ENCODE measurements around the gene DLX5.

Gene DLX5

DNA sequence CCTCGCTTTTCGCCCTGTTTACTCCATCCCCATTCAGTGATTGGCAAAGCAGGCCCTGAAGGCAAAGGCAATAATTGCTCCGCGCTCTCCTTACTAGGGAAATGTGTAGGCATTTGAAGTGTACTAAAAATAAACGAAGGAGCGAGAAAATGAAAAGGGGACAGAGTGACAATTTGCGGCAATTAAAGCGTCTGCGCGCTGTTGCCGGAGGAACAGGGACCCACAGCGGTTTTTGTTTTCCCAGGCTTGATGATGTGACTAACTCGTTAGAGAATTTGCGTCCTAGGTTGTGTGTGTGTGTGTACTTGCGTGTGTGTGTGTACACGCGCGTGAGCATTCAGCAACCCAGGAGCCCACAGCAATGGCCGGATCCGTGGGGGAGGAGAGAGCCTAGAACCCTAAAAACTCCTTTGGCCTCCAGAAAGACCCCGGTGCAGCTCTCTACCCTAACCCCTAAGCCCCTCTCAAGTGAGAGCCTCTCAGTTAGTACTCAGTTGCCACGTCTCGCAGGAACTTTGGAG is 27.1 kb downstream of the DLX5 start:
- no peak overlapping the region for H3K14ac ChIP-seq (ENCODE audit: low read length)
- peaks cover 0 to 5% of the 10 kb centered on the region in 2 donors for H3K4me1 ChIP-seq (ENCODE audit: control insufficient read depth in 2 of 2, insufficient read depth in 1 of 2, low read depth in 1 of 2, low read length in 2 of 2)
- H3K9ac ChIP-seq (ENCODE audit: low read depth, low read length, poor library complexity) = no peak overlapping the region
- no peak overlapping the region for H2AFZ ChIP-seq (ENCODE audit: low read length)
- H2BK12ac ChIP-seq (ENCODE audit: low read length) = no peak overlapping the region
- WGBS, 2 donors (ENCODE audit: extremely low coverage in 2 of 2, insufficient read length in 2 of 2, insufficient replicate concordance in 1 of 2) = no CpG with 5 or more reads among the region's 23 CpGs
- H3K23ac ChIP-seq (ENCODE audit: low read depth, low read length, poor library complexity) = no peak overlapping the region
- H3K4me3 ChIP-seq (ENCODE audit: low read length in 2 of 2) = no peak overlapping the region
- no peak overlapping the region for H3K27ac ChIP-seq (replicated peaks; ENCODE audit: low read length)
- DNase-seq (ENCODE audit: low spot score) = peak; percentile 27
- peaks cover 8 to 9% of the 10 kb centered on the region in 2 donors for H3K9me3 ChIP-seq (replicated peaks in 1 of 2; ENCODE audit: control insufficient read depth in 2 of 2, insufficient read depth in 1 of 2, low read depth in 1 of 2, low read length in 2 of 2)
- no peak overlapping the region for H4K8ac ChIP-seq (ENCODE audit: low read depth, low read length)
- H2AK5ac ChIP-seq (ENCODE audit: low read depth, low read length) = no peak overlapping the region
- peaks cover 42 to 98% (median 94%) of the 10 kb centered on the region in 3 experiments for H3K27me3 ChIP-seq (ENCODE audit: control insufficient read depth in 3 of 3, insufficient read depth in 3 of 3, low read depth in 1 of 3, low read length in 3 of 3)
- no peak overlapping the region for H3K18ac ChIP-seq (ENCODE audit: low read length)
- H2BK120ac ChIP-seq (ENCODE audit: low read depth, low read length) = no peak overlapping the region
- no peaks in the 10 kb centered on the region for H3K79me1 ChIP-seq (ENCODE audit: low read depth, low read length)
- H3K4ac ChIP-seq (ENCODE audit: low read length) = no peak overlapping the region
- no peak overlapping the region for H4K91ac ChIP-seq (ENCODE audit: low read depth, low read length, poor library complexity)
- no peak overlapping the region for H2BK15ac ChIP-seq (ENCODE audit: low read length)
- no peaks in the 10 kb centered on the region for H3K36me3 ChIP-seq (replicated peaks in 1 of 2; ENCODE audit: control insufficient read depth in 2 of 2, insufficient read depth in 2 of 2, low read length in 2 of 2)
- no peak overlapping the region for H2BK5ac ChIP-seq (ENCODE audit: low read length)
- no peak overlapping the region for H3K4me2 ChIP-seq (ENCODE audit: insufficient read depth, low read length, poor library complexity, severe bottlenecking)

- no peak overlapping the region for H3K4ac ChIP-seq (ENCODE audit: low read length)
- H3K14ac ChIP-seq (ENCODE audit: low read length) = no peak overlapping the region
- no peak overlapping the region for H2BK120ac ChIP-seq (ENCODE audit: low read depth, low read length)
- H3K4me1 ChIP-seq (ENCODE audit: control insufficient read depth in 2 of 2, insufficient read depth in 1 of 2, low read depth in 1 of 2, low read length in 2 of 2) = peaks cover 0 to 5% of the 10 kb centered on the region in 2 donors
- H2AK5ac ChIP-seq (ENCODE audit: low read depth, low read length) = no peak overlapping the region
- no peak overlapping the region for H4K91ac ChIP-seq (ENCODE audit: low read depth, low read length, poor library complexity)
- H3K79me1 ChIP-seq (ENCODE audit: low read depth, low read length) = no peaks in the 10 kb centered on the region
- no peak overlapping the region for H2AFZ ChIP-seq (ENCODE audit: low read length)
- no peak overlapping the region for H3K9ac ChIP-seq (ENCODE audit: low read depth, low read length, poor library complexity)
- H2BK5ac ChIP-seq (ENCODE audit: low read length) = no peak overlapping the region
- DNase-seq (ENCODE audit: low spot score) = peak; percentile 4
- no peaks in the 10 kb centered on the region for H3K36me3 ChIP-seq (replicated peaks in 1 of 2; ENCODE audit: control insufficient read depth in 2 of 2, insufficient read depth in 2 of 2, low read length in 2 of 2)
- H3K9me3 ChIP-seq (replicated peaks in 1 of 2; ENCODE audit: control insufficient read depth in 2 of 2, insufficient read depth in 1 of 2, low read depth in 1 of 2, low read length in 2 of 2) = peaks cover 9 to 11% of the 10 kb centered on the region in 2 donors
- WGBS, 2 donors (ENCODE audit: extremely low coverage in 2 of 2, insufficient read length in 2 of 2, insufficient replicate concordance in 1 of 2) = no CpG with 5 or more reads among the region's 14 CpGs
- no peak overlapping the region for H3K18ac ChIP-seq (ENCODE audit: low read length)
- H3K27ac ChIP-seq (replicated peaks; ENCODE audit: low read length) = no peak overlapping the region
- H3K4me3 ChIP-seq (ENCODE audit: low read length in 2 of 2) = no peak overlapping the region
- H4K8ac ChIP-seq (ENCODE audit: low read depth, low read length) = no peak overlapping the region
- H3K23ac ChIP-seq (ENCODE audit: low read depth, low read length, poor library complexity) = no peak overlapping the region
- H3K27me3 ChIP-seq (ENCODE audit: control insufficient read depth in 3 of 3, insufficient read depth in 3 of 3, low read depth in 1 of 3, low read length in 3 of 3) = peaks cover 41 to 98% (median 94%) of the 10 kb centered on the region in 3 experiments
- no peak overlapping the region for H2BK15ac ChIP-seq (ENCODE audit: low read length)
- H3K4me2 ChIP-seq (ENCODE audit: insufficient read depth, low read length, poor library complexity, severe bottlenecking) = no peak overlapping the region
- H2BK12ac ChIP-seq (ENCODE audit: low read length) = no peak overlapping the region
Measured at GRCh38 chr7:96996958-96997511, 27.6 kb downstream of the DLX5 start.

DNA sequence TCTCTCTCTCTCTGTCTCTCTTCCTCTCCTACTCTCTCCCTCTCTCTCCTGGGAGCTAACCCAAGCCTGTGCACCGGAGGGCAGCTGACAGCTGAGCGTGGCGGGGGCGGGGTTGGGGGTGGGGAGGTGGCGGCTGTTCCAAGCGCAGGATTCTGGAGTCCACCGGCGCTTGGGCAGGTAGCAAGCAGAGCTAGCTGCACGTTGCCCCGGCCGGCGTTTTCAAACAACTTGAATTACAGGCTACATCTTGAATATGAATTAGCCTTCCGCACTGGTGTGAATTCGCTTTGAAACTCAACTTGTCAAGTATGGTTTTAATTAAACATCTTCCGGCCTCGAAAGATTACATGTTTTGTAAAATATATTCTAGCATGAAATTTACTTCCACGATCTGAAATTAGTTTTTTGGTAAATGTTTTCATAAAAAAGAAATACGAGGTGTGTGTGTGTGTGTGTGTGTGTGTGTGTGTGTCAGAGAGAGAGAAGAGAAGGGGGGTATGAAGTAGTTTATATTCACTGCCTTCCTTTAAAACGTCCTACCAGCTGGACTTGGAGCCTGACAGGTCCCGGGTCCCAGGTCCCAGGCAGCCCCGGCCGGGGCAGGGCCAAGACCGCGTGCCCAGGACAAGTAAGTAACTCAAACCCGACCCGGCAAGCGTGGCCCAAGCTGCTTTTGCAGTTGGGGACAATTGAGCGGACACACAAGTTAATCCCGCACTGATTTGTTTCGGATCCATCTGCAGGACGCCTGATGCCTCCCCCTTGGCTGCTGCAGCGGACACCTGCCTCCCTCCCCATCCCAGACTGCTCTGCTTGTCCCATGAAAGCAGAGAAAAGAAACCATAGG is 28.3 kb downstream of the DLX5 start:
- H2BK5ac ChIP-seq (ENCODE audit: low read length) = no peak overlapping the region
- no peaks in the 10 kb centered on the region for H3K79me1 ChIP-seq (ENCODE audit: low read depth, low read length)

More for the DNA sequence above, 28.3 kb downstream of the DLX5 start:
- H3K4me3 ChIP-seq (ENCODE audit: low read length in 2 of 2) = peak overlapping the region in 1 of 2 donors; percentile 7
- no peak overlapping the region for H3K18ac ChIP-seq (ENCODE audit: low read length)
- no peaks in the 10 kb centered on the region for H3K36me3 ChIP-seq (replicated peaks in 1 of 2; ENCODE audit: control insufficient read depth in 2 of 2, insufficient read depth in 2 of 2, low read length in 2 of 2)
- no peak overlapping the region for H2BK12ac ChIP-seq (ENCODE audit: low read length)
- peak; percentile 48 for DNase-seq (ENCODE audit: low spot score)
- H3K4me1 ChIP-seq (ENCODE audit: control insufficient read depth in 2 of 2, insufficient read depth in 1 of 2, low read depth in 1 of 2, low read length in 2 of 2) = peaks cover 0 to 5% of the 10 kb centered on the region in 2 donors
- no peak overlapping the region for H2AFZ ChIP-seq (ENCODE audit: low read length)
- no peak overlapping the region for H2BK15ac ChIP-seq (ENCODE audit: low read length)
- no peak overlapping the region for H4K91ac ChIP-seq (ENCODE audit: low read depth, low read length, poor library complexity)
- no peak overlapping the region for H3K23ac ChIP-seq (ENCODE audit: low read depth, low read length, poor library complexity)
- H3K4ac ChIP-seq (ENCODE audit: low read length) = no peak overlapping the region
- peaks cover 9 to 11% of the 10 kb centered on the region in 2 donors for H3K9me3 ChIP-seq (replicated peaks in 1 of 2; ENCODE audit: control insufficient read depth in 2 of 2, insufficient read depth in 1 of 2, low read depth in 1 of 2, low read length in 2 of 2)
- H4K8ac ChIP-seq (ENCODE audit: low read depth, low read length) = no peak overlapping the region
- WGBS, 2 donors (ENCODE audit: extremely low coverage in 2 of 2, insufficient read length in 2 of 2, insufficient replicate concordance in 1 of 2) = no CpG with 5 or more reads among the region's 32 CpGs
- no peak overlapping the region for H3K9ac ChIP-seq (ENCODE audit: low read depth, low read length, poor library complexity)
- no peak overlapping the region for H2AK5ac ChIP-seq (ENCODE audit: low read depth, low read length)
- H3K4me2 ChIP-seq (ENCODE audit: insufficient read depth, low read length, poor library complexity, severe bottlenecking) = no peak overlapping the region
- no peak overlapping the region for H2BK120ac ChIP-seq (ENCODE audit: low read depth, low read length)
- H3K14ac ChIP-seq (ENCODE audit: low read length) = no peak overlapping the region
- H3K27me3 ChIP-seq (ENCODE audit: control insufficient read depth in 3 of 3, insufficient read depth in 3 of 3, low read depth in 1 of 3, low read length in 3 of 3) = peaks cover 39 to 98% (median 93%) of the 10 kb centered on the region in 3 experiments
- no peak overlapping the region for H3K27ac ChIP-seq (replicated peaks; ENCODE audit: low read length)

Measured in neuronal stem cell (in vitro differentiated cells).